Thoracic aorta (tissue), 2 donors: Measurements from ENCODE around the gene PGM1. TPM values are rescaled to one million over a fixed set of nuclear protein-coding genes. Genes with fewer than 3 reads are reported as not detected.
A peak's percentile ranks its signal among the peaks of the same experiment; 100 is the strongest.

ENCODE experiments used
- ATAC-seq: fragments of 150-250 bp; one replicate; pipeline ENCODE4 v1.8.0; 2017; ENCODE audit warnings: low read depth; ENCODE audit not compliant: insufficient number of reproducible peaks, low FRiP score
- DNase-seq: peaks from one replicate; pipeline ENCODE4 v3.0.0-alpha.2; 2020; ENCODE audit warnings: low spot score
- H3K27ac ChIP-seq, 2 donors: fragments of 200-600 bp; sonication (generic); 1 replicate in 1 of 2; 2 replicates in 1 of 2; pipeline ENCODE4 v1.5.1; 2016; ENCODE audit warnings: mild to moderate bottlenecking in 2 of 2, moderate library complexity in 2 of 2
- H3K27me3 ChIP-seq: fragments of 200-600 bp; sonication (generic); replicated peaks from 2 replicates; pipeline ENCODE4 v1.6.0; 2016; ENCODE audit warnings: mild to moderate bottlenecking; ENCODE audit not compliant: insufficient read depth
- H3K36me3 ChIP-seq: fragments of 200-600 bp; sonication (generic); one replicate; pipeline ENCODE4 v1.5.1; 2016
- H3K4me1 ChIP-seq, 2 donors: fragments of 200-600 bp; sonication (generic); 1 replicate in 1 of 2; 2 replicates in 1 of 2; pipeline versions ENCODE4 v1.5.1 to v1.6.0; 2016; ENCODE audit warnings: low read depth in 2 of 2, mild to moderate bottlenecking in 1 of 2; ENCODE audit not compliant: control insufficient read depth in 1 of 2
- H3K4me3 ChIP-seq: fragments of 200-600 bp; sonication (generic); 2 replicates; pipeline ENCODE4 v1.5.1; 2016; ENCODE audit warnings: mild to moderate bottlenecking
- H3K9me3 ChIP-seq: fragments of 200-600 bp; sonication (generic); 2 replicates; pipeline ENCODE4 v1.5.1; 2016
- CTCF ChIP-seq: fragments of 200-600 bp; sonication (generic); IDR thresholded peaks from one replicate; pipeline ENCODE4 v1.5.1; 2019; ENCODE audit warnings: antibody characterized with exemption
- total RNA-seq, 2 donors: library from RNA; depleted of rRNA; stranded (reverse); fragments of >200 nt; gene quantifications; one replicate each; pipeline versions ENCODE4 v1.1.0 to v1.2.3, GENCODE V29; 2016

PGM1 gene
- total RNA-seq, 2 donors from 2014 or later = 62.4 to 69.7 TPM

GRCh38 chr1:63555480-63555879 is 37.7 kb upstream of the PGM1 start:
- TF ChIP-seq CTCF = no peak
- H3K27me3 ChIP-seq = no peaks in the 10 kb centered on the region
- DNase-seq = no peak

GRCh38 chr1:63557365-63557987 is 35.7 kb upstream of the PGM1 start:
- Histone ChIP-seq H3K27me3 (no peaks in the 10 kb centered on the region), H3K4me1 (no peaks in the 10 kb centered on the region), H3K9me3 (no peaks in the 10 kb centered on the region), H3K36me3 (no peaks in the 10 kb centered on the region), H3K27ac (no peak overlapping the region), H3K4me3 (no peak overlapping the region)
- TF ChIP-seq CTCF = peak; percentile 35
- no peak for ATAC-seq
- no peak for DNase-seq

More at GRCh38 chr1:63555480-63555879, 37.7 kb upstream of the PGM1 start:
- Histone ChIP-seq H3K9me3 (no peaks in the 10 kb centered on the region), H3K4me1 (no peaks in the 10 kb centered on the region), H3K27ac (no peak overlapping the region), H3K36me3 (no peaks in the 10 kb centered on the region), H3K4me3 (no peak overlapping the region)
- no peak for ATAC-seq

GRCh38 chr1:63559357-63559756 is 33.9 kb upstream of the PGM1 start:
- Histone ChIP-seq H3K27me3 (no peaks in the 10 kb centered on the region), H3K9me3 (no peaks in the 10 kb centered on the region), H3K4me3 (no peak overlapping the region), H3K36me3 (no peaks in the 10 kb centered on the region), H3K4me1 (no peaks in the 10 kb centered on the region), H3K27ac (no peak overlapping the region)
- DNase-seq (no peak), ATAC-seq (no peak)
- TF ChIP-seq CTCF = no peak

- no peak overlapping the region for H3K27ac ChIP-seq
- no peaks in the 10 kb centered on the region for H3K9me3 ChIP-seq
- no peaks in the 10 kb centered on the region for H3K27me3 ChIP-seq
- no peak for ATAC-seq
- no peak overlapping the region for H3K4me3 ChIP-seq
- H3K36me3 ChIP-seq = no peaks in the 10 kb centered on the region
- no peak for TF ChIP-seq CTCF
- H3K4me1 ChIP-seq = no peaks in the 10 kb centered on the region
- DNase-seq = no peak
Observed at GRCh38 chr1:63563745-63564144, 29.5 kb upstream of the PGM1 start.

- no peak for ATAC-seq
- H3K27ac ChIP-seq = no peak overlapping the region
- H3K36me3 ChIP-seq = no peaks in the 10 kb centered on the region
- DNase-seq = no peak
- no peaks in the 10 kb centered on the region for H3K27me3 ChIP-seq
- no peaks in the 10 kb centered on the region for H3K9me3 ChIP-seq
- no peak overlapping the region for H3K4me3 ChIP-seq
- H3K4me1 ChIP-seq = no peaks in the 10 kb centered on the region
- TF ChIP-seq CTCF = no peak
Observed at GRCh38 chr1:63569068-63569467, 24.1 kb upstream of the PGM1 start.
